ENCODE measurements around the gene MLC1.

DNA sequence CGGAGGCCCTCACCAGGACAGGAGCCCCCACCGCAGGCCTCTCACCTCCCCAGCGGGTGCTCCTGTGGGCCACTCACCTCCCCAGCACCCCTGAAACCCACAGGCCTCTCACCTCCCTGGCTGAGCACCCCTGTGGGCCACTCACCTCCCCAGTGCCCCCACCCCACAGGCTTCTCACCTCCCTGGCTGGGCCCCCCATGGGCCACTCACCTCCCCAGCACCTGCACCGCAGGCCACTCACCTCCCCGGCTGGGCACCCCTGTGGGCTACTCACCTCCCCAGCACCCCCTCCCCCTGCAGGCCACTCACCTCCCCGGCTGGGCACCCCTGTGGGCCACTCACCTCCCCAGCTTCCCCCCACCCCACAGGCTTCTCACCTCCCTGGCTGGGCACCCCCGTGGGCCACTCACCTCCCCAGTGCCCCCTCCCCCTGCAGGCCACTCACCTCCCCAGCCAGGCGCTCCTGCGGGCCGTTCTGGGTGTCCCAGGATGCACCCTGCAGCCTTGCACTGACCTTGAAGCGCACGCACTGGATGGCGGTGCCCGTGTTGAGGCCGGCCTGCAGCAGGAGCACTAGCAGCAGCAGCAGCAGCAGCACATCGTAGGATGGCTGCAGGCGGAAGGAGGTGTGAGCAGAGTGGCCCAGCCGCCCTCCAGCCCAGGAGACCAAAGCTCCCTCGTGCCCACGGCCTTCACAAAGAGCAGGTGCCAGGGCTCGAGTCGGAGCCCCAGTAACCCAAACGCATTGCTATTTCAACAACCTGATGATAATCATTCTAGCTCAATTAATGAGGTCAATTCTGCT lies 21.4 kb downstream of the MLC1 start:
- no peak for TF ChIP-seq FOXA1 (IDR thresholded peaks at IDR 0.05)
- no peak for TF ChIP-seq SP1 (IDR thresholded peaks at IDR 0.05)
- TF ChIP-seq SUZ12 (IDR thresholded peaks at IDR 0.05): no peak
- TF ChIP-seq ELF4 (IDR thresholded peaks at IDR 0.05): no peak
- no peak for TF ChIP-seq PKNOX1 (IDR thresholded peaks at IDR 0.05)
- TF ChIP-seq HDGF (IDR thresholded peaks at IDR 0.05; ENCODE audit: borderline replicate concordance): no peak
- TF ChIP-seq TARDBP (IDR thresholded peaks at IDR 0.05): no peak
- no peak for TF ChIP-seq BHLHE40 (IDR thresholded peaks at IDR 0.05; ENCODE audit: borderline replicate concordance)
- TF ChIP-seq L3MBTL2 (conservative IDR thresholded peaks at IDR 0.05): no peak
- TF ChIP-seq FOXK2 (IDR thresholded peaks at IDR 0.05): no peak
